H1 (cell line): ENCODE results near the gene ERCC1. TPM values are rescaled to one million over a fixed set of nuclear protein-coding genes. Genes with fewer than 3 reads are reported as not detected.

Source experiments
- EGR1 ChIP-seq: IDR thresholded peaks from 2 replicates; pipeline ENCODE4 v1.6.1; 2011; ENCODE audit warnings: low read depth, low read length, borderline replicate concordance
- polyA plus RNA-seq, 7 experiments: library from polyadenylated mRNA; depleted of rRNA in 3 of 7; stranded (reverse) in 5 of 7; unstranded in 2 of 7; fragments of >200 nt in 5 of 7; fragments of 200-250 nt in 2 of 7; gene quantifications; 1 replicate in 5 of 7; 2 replicates in 1 of 7; 4 replicates in 1 of 7; pipeline versions ENCODE4 v1.2.1 to v1.2.3, GENCODE V29; 2011 to 2013; ENCODE audit warnings: missing spikeins in 2 of 7, mixed read lengths in 2 of 7
- total RNA-seq: library from RNA; stranded (reverse); fragmentation: NEBNext Ultra II Directional; extraction: Animal tissue kit (Norgen Biotek cat#: 25700); gene quantifications from 2 replicates; pipeline ENCODE4 v1.2.1, GENCODE V29; 2021

The ERCC1 gene
- total and polyA plus RNA-seq, 2 of the 8 experiments (the other 6 are each of a cell fraction or from before 2014, with no cell fraction given) = 44.7 to 94.2 TPM

GRCh38 chr19:45448425-45448756, 24.7 kb upstream of the ERCC1 start (continued):
- TF ChIP-seq EGR1 = no peak
